Measurements from ENCODE around the gene KIF1A.

Gene KIF1A

DNA sequence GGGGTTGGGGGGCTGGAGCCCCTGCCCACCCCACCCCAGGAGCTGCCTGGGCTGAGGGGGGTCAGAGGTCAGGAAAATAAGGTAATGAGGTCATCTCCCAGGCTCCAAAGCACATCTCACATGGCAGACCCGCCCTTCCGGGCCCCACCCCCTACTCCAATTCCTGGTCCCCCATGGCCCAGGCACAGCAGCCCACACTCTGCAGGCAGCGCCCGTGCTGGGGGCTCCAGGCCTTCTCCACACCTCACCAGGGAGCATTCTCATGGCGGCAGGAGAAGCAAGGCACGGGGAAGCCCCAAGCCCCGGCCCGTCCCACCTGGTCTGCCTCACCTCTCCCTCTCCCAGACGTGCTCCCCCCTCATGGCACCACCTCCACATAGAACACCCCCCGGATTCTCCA, 84.5 kb downstream of the KIF1A start:
- no peak for DNase-seq (ENCODE audit: low spot score)

DNA sequence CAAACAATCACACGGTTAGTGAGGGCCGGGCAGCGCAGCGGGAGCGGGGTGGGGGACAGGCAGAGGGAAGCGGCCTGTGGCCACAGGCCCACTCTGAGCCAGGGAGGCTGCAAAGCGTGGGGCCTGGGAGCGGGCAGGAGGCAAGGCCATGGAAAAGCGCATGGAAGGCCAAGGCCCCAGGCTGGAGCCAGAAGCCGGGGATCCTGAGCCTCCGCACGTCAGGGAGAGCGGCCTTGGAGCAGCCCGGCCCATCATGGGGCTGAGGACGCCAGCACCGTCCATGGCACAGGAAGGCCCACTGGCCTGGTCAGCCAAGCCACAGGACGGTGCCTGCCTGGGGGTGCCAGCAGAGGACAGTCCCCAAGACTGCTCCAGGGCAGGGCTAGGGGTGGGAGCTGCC, 85.3 kb downstream of the KIF1A start:
- DNase-seq (ENCODE audit: low spot score) = no peak

DNA sequence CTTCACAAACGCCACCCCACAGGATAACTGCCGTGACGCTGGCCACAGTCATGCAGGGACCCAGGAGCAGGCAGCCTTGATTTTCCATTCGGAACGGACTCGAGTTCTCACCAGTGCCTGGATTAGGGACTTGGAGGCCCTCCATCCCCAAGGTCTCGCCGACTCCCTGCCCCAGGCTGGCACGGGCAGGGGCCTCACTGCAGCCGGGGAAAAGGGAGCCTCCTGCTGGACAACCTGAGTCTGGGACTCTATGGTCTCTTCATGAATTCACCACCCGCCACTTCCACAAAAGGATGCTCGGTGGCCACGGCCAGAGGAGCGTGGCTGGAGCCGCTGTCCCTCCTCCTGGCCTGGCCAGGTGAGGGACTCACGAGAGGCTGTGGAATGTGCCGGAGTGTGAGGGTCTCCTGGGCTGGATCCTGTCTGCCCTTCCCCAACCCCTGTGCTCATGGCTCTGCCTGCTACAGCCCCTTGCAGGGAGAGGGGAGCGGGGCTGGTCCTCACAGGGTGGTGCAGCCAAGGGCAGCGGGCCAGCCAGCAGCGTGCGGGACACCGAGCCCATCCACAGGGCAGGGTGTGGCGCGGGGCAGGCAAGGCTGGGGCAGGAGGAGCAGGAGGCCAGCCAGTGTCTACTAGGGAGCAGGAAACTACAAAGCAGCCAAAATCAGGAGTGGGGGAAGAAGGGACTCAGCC, 86.1 kb downstream of the KIF1A start:
- DNase-seq (ENCODE audit: low spot score) = peak; percentile 6

DNA sequence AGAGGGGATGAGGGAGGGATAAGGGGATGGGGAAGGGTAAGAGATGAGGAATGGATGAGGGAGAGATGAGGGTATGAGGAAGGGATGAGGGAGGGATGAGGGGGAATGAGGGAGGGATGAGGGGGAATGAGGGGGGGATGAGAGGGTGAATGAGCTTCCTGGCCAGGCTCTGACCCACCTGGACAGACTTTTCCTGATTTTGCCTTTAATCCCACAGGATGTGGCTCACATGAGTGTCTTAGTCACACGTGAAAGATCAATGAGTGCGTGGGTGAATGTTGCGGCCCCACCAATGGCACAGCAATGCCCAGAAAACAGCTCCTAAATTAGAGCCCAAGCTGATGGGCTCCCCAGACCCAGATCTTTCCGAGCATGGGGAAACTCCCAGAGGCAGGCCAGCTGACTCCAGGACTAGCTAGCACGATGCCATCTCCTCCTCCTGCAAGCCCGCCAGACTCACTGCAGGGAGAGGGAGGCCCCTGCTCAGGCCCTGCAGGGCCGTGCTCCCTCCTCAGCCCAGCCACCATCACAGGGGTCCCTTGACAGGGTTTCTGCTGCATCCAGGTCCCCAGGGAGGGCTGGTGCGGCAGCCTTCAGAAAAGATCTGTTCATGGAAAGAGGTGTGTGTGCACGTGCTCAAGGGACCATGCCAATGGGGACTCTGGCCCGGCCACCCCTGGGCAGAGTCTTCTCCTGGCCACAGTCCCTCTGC, 87.0 kb downstream of the KIF1A start:
- DNase-seq (ENCODE audit: low spot score) = no peak

DNA sequence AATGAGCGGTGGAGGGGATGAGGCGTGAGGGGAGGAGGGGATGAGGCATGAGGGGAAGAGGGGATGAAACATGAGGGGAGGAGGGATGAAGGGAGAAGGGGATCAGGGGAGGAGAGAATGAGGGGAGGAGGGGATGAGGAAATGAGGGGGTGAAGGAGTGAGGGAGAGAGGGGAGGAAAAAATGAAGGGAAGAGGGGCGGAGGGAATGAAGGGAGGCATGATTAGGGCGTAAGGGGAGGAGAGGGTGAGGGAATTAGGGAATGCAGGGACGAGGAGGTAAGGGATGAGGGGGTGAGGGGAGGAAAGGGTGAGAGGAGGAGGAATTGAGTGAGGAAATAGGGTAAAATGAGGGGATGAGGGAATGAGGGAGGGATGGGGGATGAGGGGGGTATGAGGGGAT, 87.8 kb downstream of the KIF1A start:
- DNase-seq (ENCODE audit: low spot score) = no peak

DNA sequence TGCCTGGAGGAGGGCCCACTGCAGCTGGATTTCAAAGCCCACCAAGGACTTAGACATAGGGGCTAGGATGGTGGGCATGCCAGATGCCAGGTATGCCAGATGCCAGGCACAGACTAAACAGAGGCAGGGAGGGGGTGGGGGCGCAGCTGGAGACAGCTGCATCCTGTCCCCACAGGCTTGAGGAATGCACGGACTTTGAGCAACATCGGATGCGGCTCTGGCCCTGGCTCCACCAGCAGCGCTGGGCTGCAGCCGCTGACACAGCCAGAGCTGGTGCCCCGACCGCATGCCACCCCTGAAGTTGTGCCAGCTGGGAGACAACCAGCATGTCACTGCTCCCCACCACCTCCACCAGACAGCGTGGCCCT, 88.9 kb downstream of the KIF1A start:
- no peak for DNase-seq (ENCODE audit: low spot score)

DNA sequence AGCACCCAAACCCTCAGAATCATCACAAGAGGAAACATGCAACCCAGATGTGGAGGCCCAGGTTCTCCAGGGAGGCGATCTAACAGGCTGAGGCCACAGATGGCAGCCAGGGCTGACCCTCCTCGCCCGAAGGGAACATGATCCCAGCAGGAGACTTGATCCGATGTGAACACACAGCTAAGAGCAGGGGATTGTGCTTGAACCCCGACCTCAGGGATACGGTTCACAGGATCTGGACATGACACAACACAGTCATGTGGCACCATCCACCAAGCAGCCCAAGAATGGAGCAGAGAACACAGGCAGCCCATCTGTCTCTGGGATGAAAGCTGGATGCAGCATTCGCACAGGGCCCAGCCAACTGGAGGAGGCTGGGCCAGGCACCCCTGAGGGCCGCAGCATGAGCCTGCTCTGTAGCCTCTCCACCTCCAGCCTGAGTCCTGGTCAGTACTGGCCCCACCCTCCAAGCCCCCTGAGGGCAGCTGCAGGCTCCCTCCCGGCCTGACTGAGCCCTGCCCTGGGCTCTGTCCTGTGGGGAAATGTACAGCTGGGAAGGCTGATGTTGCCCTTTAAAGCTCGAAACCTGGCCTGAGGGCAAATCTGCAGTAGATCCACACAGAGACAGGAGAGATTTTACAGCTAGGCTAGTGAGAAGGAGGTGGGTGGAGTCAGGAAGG, 89.4 kb downstream of the KIF1A start:
- DNase-seq (ENCODE audit: low spot score) = no peak

DNA sequence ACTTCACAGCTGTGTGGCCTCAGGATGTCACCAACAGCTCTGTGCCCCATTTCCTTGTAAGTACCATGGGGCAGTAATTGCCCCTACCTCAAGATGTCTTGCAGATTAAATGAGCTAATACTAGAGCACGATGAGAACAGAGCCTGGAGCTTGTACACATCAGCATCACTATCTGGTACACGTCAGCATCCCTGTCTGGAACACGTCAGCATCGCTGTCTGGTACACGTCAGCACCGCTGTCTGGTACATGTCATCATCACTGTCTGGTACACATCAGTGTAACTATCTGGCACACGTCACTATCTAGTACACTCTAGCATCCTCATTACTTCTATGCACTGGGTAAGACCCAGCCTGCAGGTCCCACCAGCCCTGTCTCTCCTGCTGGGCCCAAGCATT, 91.2 kb downstream of the KIF1A start:
- DNase-seq (ENCODE audit: low spot score) = no peak

DNA sequence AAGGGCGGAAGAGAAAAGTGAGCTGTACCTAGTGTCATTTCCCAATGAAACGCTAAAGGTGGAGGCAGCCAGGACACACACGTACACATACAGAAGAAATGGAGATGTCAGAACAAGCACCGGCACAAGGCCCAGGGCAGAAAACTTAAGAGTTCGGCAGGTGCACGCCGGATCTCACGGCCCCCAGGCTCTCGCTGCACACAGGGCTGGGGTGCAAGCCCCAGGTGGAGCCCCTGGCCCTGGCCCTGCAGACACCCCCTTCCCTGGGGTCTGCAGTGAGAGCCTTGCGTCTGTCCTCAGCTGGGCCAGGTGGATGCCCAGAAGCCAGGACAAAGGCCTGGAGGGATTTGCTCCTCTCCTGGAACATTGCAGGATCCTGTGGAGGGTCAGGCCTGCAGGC, 91.7 kb downstream of the KIF1A start:
- no peak for DNase-seq (ENCODE audit: low spot score)

DNA sequence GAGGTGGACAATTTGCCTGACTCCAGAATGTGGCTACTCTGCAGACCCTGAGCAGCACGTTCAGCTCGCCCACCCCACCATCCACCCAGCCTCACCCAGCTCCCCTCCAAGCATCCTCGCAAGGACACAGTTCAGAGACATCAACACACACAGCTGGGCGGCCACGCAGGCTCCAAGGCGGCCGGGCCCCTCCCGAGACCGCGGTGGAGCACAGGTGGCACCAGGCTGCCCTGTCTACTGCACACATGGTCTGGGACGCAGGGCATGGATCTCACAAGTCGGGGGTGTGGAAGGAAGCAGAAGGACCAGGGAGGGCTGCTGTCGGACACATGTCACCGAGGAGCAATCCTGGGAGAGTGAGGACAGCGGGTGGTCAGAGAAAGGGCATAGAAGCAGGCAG, 92.1 kb downstream of the KIF1A start:
- DNase-seq (ENCODE audit: low spot score) = no peak

DNA sequence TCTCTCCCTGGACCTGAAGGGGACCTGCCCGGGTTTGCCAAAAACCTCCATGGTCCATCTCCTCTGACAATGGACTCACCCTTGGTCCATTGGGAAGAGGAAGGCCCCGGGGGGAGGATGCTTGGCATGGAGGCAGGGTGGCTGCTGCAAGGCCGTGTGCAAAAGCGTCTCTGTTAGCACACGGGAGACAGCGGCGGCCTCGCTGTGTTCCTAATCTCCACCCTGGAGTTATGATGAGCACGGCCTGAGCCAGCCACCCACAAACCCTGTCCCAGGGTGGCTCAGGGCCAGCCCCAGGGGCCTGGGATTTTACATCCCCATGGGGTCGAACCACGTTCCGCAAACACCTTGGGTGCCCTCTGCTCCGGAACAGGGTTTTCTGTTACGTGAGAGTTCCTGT, 92.6 kb downstream of the KIF1A start:
- DNase-seq (ENCODE audit: low spot score) = no peak

DNA sequence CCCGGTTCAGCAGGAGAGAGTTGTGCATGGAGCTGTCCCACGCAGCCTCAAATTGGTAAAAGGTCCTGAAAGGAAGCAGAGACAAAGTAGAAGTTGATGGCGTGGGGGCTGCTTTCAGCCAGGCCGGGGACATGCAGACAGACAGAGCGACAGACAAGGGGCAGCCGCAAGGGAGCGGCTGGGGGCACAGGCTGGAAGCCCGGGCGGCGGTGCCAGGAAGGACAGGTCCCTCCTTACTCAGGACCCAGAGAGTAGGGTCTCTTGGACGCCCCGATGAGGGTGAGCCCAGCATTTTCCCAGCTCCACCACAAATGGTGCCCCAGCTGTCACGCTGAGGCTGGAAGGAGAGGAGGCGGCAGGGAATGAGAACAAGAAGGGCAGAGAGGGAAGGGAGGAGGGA, 93.1 kb downstream of the KIF1A start:
- DNase-seq (ENCODE audit: low spot score) = no peak

DNA sequence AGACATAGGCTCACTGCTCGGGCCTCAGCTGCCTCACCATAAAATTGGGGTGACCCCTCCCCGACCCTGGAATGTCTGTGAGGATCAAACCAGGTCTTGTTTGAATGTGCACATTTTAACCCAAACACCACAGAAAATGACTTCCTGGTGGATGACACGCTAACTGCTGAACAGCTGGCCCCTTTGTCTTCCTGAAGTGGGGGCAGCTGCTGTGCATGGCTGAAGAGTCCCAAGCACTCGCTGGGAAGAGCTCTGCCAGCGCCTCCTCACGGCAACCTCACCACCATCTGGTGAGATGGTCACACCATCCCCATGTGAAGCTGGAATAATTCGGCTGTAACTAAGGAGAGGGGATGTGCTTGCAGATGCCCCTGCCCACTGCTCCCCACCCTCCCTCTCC, 94.3 kb downstream of the KIF1A start:
- DNase-seq (ENCODE audit: low spot score) = no peak

DNA sequence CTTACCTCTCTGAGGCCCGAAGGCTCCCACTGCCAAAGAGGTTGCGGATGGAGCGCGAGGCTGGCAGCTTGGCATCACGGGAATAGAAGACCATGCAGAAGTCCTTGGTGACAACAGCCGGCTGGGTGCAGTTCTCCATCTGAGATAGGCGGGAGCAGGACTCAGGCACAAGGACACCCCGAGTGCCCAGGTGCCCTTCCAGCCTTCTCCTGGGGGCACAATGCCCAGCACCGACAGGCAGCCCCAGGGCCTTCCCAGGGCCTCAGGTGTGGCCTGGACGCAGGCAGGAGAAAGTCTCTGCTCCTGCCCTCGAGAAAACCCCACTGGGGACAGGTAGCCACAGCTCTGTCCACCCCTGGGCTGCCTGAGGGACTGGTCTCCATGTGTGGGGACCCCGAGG, 94.8 kb downstream of the KIF1A start:
- DNase-seq (ENCODE audit: low spot score) = no peak

DNA sequence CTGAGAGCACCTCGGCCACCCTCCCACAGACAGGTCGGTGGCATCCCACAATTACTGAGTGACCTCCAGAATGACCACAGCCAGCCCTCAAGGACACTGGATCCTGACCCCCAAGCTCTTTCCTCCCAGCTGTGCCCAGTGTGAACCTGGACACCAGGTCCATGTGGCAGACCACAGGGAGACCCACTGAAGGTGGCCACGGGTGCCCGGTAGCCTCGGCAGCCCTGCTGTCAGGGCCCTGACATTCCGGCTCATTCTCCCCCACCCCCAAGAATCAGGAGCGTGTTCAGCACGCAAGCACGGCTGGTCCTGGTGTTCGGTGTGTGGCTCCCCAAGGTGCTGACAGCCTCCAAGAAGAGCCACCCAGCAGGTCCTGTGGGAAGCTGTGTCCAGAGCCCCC, 95.6 kb downstream of the KIF1A start:
- no peak for DNase-seq (ENCODE audit: low spot score)

DNA sequence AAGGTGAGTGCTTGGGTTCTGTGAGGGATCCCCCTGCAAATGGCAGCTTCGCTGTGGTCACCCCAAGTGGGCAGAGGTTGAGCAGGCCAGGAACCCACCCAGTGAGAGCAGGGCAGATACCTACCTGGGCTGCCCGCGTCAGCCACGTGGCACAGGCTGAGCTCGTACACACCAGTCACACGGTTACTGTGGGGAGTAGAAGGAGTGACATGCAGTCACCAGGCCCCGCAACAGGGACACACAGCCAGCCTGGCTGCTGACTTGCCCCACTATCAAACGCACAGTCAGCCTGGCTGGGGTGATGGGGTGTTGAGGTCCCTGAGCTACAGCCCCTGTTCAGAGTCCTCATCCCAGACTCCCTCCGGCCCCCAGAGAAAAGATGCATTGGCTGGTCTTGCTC, 96.2 kb downstream of the KIF1A start:
- no peak for DNase-seq (ENCODE audit: low spot score)

DNA sequence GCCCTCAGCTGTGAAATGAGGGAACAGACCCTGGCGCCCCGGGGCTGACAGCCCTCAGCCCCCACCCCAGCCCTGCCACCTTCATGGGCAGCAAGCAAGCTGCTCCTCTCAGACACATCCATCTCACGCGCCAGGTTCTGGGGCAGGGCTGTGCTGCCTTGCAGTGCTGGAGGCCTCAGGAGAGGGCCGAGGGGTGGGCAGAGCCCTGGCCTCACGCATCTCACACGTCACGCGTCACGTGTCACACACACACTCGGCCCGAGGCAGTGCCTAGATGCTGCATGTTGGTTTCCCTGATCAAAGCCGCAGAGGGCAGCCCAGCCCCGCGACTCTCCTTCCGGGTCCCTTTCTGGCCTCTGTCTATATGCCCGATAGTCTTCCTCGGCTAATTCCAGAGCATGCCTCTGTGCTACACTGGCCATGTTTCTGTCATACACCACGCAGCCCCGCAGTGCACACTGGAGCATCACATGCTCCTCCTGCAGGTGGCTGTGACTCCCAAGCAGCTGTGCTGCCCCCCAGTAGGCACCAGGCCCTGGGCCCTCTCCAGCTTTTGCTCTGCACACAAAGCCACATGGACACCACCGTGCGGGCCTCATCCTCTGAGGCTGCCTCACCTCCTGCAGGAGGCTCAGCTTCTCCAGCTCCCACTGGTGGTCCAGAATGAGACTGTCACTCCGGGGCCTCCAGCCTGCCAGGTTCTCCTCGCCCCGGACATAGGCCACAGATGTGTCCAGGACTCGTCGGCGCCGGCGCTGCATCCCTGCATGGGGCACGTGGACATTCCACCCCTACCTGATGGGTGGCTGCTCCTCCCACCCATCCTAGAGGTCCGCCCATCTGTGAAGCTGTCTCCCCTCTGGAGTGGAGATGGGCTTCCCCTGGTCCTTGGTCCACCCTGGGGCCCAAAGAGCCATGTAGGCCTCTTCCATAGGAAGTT, 97.0 kb downstream of the KIF1A start:
- DNase-seq (ENCODE audit: low spot score) = no peak

DNA sequence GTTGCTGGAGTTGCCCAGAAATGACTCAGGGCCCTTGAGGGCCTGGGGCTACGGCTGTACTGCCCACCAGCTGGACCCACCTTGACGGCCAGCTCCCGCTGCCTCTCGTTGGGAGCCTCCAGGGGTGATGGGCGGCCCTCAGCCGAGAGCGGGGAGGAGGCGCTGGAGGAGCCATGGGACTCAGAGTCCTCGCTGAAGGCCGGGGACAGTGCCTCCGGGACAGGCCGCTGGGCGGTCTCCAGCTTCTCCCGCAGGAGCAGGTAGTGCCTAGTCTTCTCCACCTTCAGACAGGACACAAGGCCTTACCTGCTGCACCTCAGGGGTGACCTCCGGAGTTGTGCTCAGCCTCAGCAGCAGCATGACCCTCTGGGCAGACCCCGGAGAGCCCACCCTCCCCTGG, 97.6 kb downstream of the KIF1A start:
- no peak for DNase-seq (ENCODE audit: low spot score)

DNA sequence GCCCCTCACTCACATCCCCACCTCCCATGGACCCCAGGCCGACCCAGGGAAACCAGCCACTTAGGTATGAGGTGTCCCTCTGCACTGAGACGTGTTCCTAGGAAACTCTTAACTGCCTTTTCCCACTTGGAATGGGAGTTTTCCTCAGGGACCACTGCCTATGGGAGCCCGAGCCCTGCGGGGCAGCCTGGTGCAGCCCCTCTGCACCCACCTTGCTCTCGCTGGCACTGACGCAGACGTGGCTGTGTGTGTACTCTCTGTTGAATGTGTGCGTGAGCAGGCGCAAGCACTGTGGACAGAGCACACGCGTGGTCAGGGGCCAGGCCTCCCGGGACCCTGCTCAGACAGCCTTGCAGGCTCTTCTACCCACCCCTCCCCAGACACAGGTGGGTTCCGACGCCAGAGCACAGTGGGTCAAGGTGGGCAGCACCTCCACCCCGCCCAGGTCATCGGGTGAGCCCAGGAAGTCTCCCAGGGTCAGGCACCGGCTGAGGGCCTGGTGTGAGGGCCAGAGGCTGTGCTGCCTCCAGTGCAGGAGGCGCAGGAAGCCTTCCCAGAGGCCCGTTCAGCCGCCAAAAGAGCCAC, 98.3 kb downstream of the KIF1A start:
- no peak for DNase-seq (ENCODE audit: low spot score)

DNA sequence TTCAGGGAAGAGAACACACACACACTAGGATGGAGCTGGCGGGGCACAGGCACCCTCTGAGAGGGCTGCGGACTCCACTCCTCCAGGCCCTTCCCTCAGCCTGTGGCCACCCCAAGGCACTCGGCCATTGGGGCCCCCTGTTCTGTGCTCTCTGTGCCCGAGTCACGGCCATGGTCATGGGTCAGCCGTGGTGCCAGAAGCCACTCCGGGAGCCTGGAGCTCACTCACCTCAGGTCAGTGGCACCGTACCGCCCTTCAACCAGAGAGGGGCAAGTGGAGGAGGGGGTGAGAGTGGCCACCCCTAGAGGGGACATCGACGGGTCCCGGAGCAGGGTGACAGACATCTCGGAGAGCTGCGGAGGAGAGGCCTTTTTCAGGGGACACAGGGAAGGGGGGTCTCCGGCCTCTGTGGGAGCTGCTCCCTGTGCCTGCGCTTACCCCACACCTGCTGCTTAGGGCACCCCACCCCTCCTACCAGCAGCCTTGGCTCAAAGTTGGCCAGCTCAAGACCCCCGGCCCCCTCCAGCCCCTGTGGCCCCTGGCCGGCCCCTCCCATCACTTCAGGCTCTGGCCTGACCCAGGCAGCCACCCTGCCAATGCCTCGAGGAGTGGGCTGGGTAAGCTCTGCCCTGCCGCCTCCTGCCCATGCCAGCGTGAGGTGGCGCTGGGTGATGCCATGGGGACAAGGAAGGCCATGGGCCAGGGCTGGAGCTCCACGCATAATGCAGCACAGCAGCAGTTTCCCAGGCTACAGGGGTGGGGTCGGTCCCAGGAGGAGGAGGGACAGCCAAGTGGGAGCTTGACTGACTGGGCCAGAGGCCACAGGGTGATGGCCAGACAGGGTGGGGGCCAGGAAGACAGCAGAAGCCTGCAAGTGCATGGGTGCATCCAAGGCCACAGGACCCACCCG, 99.1 kb downstream of the KIF1A start:
- no peak for DNase-seq (ENCODE audit: low spot score)

All from hematopoietic multipotent progenitor cell treated with erythropoietin and hydrocortisone succinate and interleukin-3 and kit ligand, for 17 days (in vitro differentiated cells).